HG03520 (cell line): ENCODE data around the gene RNF41.

ENCODE experiments used
- ATAC-seq: cut with Tn5 transposase; IDR thresholded peaks from one replicate; pipeline ENCODE4 v1.9.1; 2021; ENCODE audit warnings: mild to moderate bottlenecking, moderate library complexity; ENCODE audit not compliant: unreplicated experiment

Gene RNF41

GRCh38 chr12:56154246-56154771 is 67.4 kb downstream of the RNF41 start:
- no peak for ATAC-seq

GRCh38 chr12:56153678-56154065 is 68.0 kb downstream of the RNF41 start:
- no peak for ATAC-seq

DNA sequence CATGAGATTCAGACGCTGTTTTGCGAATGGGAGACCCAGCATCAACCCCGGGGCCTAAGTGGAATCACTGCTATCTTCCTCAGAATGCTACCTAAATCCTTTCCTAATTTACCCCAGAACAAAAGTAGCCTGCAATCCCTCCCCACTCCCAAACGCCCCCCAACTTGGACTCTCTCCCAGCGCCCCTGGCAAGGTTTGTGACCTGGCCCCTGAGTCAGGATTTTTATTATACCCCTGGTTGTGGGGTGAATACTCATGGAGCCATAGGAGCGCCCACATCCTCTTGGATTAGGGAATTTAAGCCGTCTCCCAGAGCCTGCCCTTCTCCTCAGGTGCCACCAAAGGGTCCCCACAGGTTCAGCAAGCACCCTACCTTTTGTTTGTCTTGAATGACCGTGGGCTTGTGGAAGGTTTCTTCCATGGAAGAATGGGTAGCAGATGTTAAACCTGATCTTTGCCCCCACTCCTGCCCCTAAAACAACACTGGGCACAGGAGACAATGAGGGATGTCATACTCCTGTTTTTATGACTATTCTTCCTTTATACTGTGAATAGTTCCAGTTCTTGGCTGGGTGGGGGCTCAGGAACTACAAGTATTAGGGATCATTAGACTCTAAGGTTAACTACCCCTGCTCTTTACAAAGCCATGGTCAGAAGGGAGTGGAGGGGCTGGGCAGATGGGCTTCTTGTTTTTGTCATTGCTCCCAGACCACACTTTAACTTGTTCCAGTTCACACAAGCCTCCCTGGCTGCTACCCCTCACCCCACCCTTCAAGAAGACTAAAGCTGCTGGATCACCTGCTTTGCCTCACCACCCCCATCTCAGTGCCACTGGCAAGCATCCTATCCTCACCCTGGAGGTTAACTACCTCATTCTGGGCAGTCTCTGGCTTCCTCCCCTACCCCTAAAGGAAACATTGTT is 68.7 kb downstream of the RNF41 start:
- no peak for ATAC-seq
